ELR (cell line): Measurements from ENCODE around the gene HPS5.

Experiments
- DNase-seq: peaks from one replicate; pipeline ENCODE4 v3.0.0-alpha.2; 2015; ENCODE audit warnings: low read depth

The HPS5 gene

GRCh38 chr11:18235394-18236334, 86.3 kb downstream of the HPS5 start:
- no peak for DNase-seq

- DNase-seq: no peak
Measured at GRCh38 chr11:18233912-18234311, 88.0 kb downstream of the HPS5 start.

- no peak for DNase-seq
Measured at GRCh38 chr11:18230859-18231258, 91.1 kb downstream of the HPS5 start.

GRCh38 chr11:18229501-18229900, 92.4 kb downstream of the HPS5 start:
- no peak for DNase-seq
